ENCODE measurements around the gene ZNF19. TPM values are rescaled to one million over a fixed set of nuclear protein-coding genes. Genes with fewer than 3 reads are reported as not detected.

ZNF19 gene
- total RNA-seq, 4 donors from 2014 or later: 11.6 to 39.8 (median 22.5) TPM

DNA sequence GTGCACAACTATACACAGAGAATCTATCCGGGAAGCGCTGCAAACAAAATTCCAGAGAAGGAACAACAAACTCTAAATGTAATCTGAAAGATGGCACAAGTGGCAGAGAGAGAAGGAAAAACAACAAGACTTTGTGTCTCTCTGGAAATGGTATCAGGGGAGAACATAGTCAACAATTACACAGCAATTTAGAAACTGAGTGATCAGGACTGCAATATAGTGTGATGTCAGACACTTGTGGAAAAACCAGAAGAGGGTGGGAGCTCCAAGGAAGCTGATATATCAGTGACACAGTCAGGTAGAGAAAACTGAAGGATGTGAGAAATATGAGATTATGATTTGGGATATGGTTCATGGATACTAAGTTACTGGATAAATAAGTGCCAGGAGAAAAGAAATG is 8.2 kb downstream of the ZNF19 start:
- in situ Hi-C loops (cut with MboI; ENCODE audit: low pct_ligation_motif_present in 1 of 4, low pct_unique_long_range_greater_than_20kb in 1 of 4, low sequenced_read_pairs in 3 of 4): no loop called here
- DNase-seq: no peak
- Histone ChIP-seq H3K4me1 (peaks cover 0 to 9% (median 6%) of the 10 kb centered on the region in 4 donors), H3K27me3 (no peaks in the 10 kb centered on the region), H3K27ac (no peak overlapping the region), H3K36me3 (peaks cover 0 to 25% (median 4%) of the 10 kb centered on the region in 4 donors), H3K4me3 (no peak overlapping the region), H3K9me3 (no peaks in the 10 kb centered on the region)
- TF ChIP-seq, protein P1, sequence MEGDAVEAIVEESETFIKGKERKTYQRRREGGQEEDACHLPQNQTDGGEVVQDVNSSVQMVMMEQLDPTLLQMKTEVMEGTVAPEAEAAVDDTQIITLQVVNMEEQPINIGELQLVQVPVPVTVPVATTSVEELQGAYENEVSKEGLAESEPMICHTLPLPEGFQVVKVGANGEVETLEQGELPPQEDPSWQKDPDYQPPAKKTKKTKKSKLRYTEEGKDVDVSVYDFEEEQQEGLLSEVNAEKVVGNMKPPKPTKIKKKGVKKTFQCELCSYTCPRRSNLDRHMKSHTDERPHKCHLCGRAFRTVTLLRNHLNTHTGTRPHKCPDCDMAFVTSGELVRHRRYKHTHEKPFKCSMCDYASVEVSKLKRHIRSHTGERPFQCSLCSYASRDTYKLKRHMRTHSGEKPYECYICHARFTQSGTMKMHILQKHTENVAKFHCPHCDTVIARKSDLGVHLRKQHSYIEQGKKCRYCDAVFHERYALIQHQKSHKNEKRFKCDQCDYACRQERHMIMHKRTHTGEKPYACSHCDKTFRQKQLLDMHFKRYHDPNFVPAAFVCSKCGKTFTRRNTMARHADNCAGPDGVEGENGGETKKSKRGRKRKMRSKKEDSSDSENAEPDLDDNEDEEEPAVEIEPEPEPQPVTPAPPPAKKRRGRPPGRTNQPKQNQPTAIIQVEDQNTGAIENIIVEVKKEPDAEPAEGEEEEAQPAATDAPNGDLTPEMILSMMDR (IDR thresholded peaks at IDR 0.05): no peak
- TF ChIP-seq POLR2A (IDR thresholded peaks at IDR 0.05) (no peak), EP300 (IDR thresholded peaks at IDR 0.05; ENCODE audit: low read depth) (no peak), POLR2AphosphoS5 (IDR thresholded peaks at IDR 0.05) (no peak)
- WGBS, 2 donors (ENCODE audit: low coverage in 1 of 2): 83 to 98% methylated on average over 2 of the region's 2 CpGs
- intact Hi-C loops (cut with DNase I; ENCODE audit: low total_unique reads): loop anchor here (5.0 kb wide), 1 partner anchor 326 kb away; the partner anchor contains the start of gene AP1G1

DNA sequence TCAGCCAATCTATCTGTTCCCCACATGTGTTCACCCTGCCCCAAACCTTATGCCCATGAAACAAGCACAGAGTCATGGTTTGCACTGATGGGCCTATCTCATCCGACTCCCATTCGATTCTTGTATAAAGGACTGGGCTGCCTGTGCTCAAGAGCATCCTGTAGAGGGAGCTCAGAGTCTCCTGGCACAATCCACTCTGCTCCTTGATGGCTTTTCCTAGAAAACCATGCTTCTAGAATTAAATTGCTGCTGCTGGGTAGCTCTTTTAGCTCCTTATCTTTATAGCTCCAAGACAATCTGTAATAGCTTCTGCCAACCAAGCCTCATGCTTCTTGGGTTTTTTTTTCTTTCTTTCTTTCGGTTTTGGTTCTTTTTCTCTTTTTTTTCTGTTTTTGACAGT is 9.7 kb downstream of the ZNF19 start:
- H3K4me1 ChIP-seq: peaks cover 0 to 6% (median 2%) of the 10 kb centered on the region in 4 donors
- no peak overlapping the region for H3K4me3 ChIP-seq
- H3K27ac ChIP-seq: no peak overlapping the region
- H3K36me3 ChIP-seq: peaks cover 0 to 29% (median 7%) of the 10 kb centered on the region in 4 donors
- DNase-seq: peak; percentile 10
- in situ Hi-C loops (cut with MboI; ENCODE audit: low pct_ligation_motif_present in 1 of 4, low pct_unique_long_range_greater_than_20kb in 1 of 4, low sequenced_read_pairs in 3 of 4) (no loop called here), intact Hi-C loops (cut with DNase I; ENCODE audit: low total_unique reads) (no loop called here)
- H3K27me3 ChIP-seq: no peaks in the 10 kb centered on the region
- WGBS, 2 donors (ENCODE audit: low coverage in 1 of 2): 11 to 49% methylated on average over 2 to 3 of the region's 3 CpGs
- TF ChIP-seq, protein P1 (IDR thresholded peaks at IDR 0.05): peak in 4 of 5 experiments; percentile 12 to 35 (median 24)
- TF ChIP-seq POLR2AphosphoS5 (IDR thresholded peaks at IDR 0.05): no peak
- H3K9me3 ChIP-seq: no peaks in the 10 kb centered on the region

DNA sequence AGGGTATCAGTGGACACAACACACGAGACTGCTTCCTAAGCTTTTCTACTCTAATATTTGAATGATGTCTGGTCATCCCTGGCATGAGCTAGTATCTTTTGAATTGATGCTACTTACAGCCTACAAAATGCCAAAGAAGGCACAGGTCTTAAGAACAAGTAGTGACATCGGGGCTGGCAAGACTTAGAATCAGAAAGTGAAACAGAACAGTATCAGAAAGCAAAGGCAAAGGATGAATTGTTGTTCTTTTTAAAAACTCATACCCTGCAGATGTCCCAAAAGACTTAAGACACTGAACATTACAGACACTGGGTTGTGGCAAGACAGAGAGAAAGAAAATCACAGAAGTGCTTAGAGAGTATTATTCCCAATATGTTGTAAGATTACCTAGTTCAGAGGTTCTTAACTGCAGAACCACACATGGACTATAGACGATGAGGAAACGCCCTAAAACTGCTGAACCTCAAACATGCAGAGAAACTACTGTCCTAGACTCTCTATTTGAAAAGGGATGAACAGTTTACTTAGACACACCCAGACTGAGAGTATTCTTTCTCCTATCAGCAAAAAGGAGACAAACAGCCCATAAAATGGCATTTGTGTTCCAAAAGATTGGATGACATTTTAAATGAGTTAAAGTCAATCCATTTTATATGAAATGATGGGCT is 12.5 kb downstream of the ZNF19 start:
- Histone ChIP-seq H3K4me1 (no peaks in the 10 kb centered on the region), H3K9me3 (no peaks in the 10 kb centered on the region), H3K27me3 (no peaks in the 10 kb centered on the region), H3K4me3 (no peak overlapping the region), H3K36me3 (peaks cover 0 to 29% (median 7%) of the 10 kb centered on the region in 4 donors), H3K27ac (no peak overlapping the region)
- WGBS, 2 donors (ENCODE audit: low coverage in 1 of 2): 86 to 88% methylated on average over 3 to 4 of the region's 4 CpGs
- no peak for DNase-seq
- TF ChIP-seq, protein P1 (IDR thresholded peaks at IDR 0.05): no peak
- no peak for TF ChIP-seq EP300 (IDR thresholded peaks at IDR 0.05; ENCODE audit: low read depth)
- in situ Hi-C loops (cut with MboI; ENCODE audit: low pct_ligation_motif_present in 1 of 4, low pct_unique_long_range_greater_than_20kb in 1 of 4, low sequenced_read_pairs in 3 of 4) (no loop called here), intact Hi-C loops (cut with DNase I; ENCODE audit: low total_unique reads) (no loop called here)

DNA sequence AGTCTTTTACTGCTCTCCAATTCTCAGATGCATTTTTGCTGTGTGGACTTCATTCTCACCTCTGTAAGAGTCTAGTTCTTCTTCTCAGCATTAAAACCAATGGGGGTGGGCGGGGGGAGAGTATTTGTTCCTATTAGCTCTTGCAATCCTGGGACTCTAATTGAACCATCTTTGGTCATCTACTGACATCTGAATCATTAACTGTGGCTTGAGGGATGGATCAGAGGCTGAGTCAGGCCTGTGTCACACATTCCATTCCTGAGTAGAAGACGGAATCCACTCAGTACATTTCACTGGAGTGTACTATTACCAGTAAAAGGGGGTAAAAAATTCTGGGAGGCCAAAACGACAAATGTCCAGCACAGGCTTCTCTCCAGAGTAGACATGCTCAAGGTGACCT is 14.3 kb downstream of the ZNF19 start:
- Histone ChIP-seq H3K4me1 (no peaks in the 10 kb centered on the region), H3K27ac (no peak overlapping the region), H3K36me3 (peaks cover 0 to 29% (median 7%) of the 10 kb centered on the region in 4 donors), H3K4me3 (no peak overlapping the region), H3K9me3 (no peaks in the 10 kb centered on the region), H3K27me3 (no peaks in the 10 kb centered on the region)
- TF ChIP-seq, protein P1 (IDR thresholded peaks at IDR 0.05): no peak
- TF ChIP-seq POLR2AphosphoS5 (IDR thresholded peaks at IDR 0.05) (no peak), POLR2A (IDR thresholded peaks at IDR 0.05) (no peak), EP300 (IDR thresholded peaks at IDR 0.05; ENCODE audit: low read depth) (no peak)
- intact Hi-C loops (cut with DNase I; ENCODE audit: low total_unique reads): no loop called here
- 84 to 88% methylated on average over 1 to 3 of the region's 3 CpGs for WGBS, 2 donors (ENCODE audit: low coverage in 1 of 2)
- no peak for DNase-seq
- in situ Hi-C loops (cut with MboI; ENCODE audit: low pct_ligation_motif_present in 1 of 4, low pct_unique_long_range_greater_than_20kb in 1 of 4, low sequenced_read_pairs in 3 of 4): no loop called here
